Measurements from ENCODE around the gene PPEF1.

DNA sequence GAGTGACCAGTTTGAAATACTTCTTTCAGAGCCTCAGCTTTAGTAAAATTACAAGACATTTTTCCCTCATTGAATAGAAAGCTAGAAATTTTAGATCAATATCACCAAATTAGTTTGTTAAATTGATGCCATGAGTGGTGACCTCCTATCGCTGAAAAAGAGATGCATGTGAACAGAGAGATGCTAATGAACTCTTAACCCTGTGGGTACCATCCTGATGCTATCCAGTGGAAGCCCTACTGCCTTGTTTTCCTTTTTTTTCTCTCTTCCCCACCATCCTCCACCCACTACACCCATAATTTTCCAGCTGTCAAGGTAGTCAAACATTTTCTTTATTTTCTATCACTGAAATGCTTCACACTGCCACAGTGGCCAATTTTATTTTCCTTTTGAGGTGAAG is 61.9 kb downstream of the PPEF1 start:
- TF ChIP-seq, protein P1, sequence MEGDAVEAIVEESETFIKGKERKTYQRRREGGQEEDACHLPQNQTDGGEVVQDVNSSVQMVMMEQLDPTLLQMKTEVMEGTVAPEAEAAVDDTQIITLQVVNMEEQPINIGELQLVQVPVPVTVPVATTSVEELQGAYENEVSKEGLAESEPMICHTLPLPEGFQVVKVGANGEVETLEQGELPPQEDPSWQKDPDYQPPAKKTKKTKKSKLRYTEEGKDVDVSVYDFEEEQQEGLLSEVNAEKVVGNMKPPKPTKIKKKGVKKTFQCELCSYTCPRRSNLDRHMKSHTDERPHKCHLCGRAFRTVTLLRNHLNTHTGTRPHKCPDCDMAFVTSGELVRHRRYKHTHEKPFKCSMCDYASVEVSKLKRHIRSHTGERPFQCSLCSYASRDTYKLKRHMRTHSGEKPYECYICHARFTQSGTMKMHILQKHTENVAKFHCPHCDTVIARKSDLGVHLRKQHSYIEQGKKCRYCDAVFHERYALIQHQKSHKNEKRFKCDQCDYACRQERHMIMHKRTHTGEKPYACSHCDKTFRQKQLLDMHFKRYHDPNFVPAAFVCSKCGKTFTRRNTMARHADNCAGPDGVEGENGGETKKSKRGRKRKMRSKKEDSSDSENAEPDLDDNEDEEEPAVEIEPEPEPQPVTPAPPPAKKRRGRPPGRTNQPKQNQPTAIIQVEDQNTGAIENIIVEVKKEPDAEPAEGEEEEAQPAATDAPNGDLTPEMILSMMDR (IDR thresholded peaks at IDR 0.05; ENCODE audit: poor library complexity, severe bottlenecking) = no peak
- TF ChIP-seq POLR2AphosphoS5 (IDR thresholded peaks at IDR 0.05) (no peak), EZH2 (IDR thresholded peaks at IDR 0.05; ENCODE audit: borderline replicate concordance, insufficient read depth, low read length, poor library complexity, severe bottlenecking) (no peak), TAF1 (IDR thresholded peaks at IDR 0.05; ENCODE audit: low read depth) (no peak)
